Measurements from ENCODE around the gene GPR139.

GPR139 gene

GRCh38 chr16:20026361-20027072 is 47.2 kb downstream of the GPR139 start:
- no peak overlapping the region for H3K27ac ChIP-seq (ENCODE audit: insufficient read depth, low read depth, low read length, poor library complexity, severe bottlenecking)
- no peaks in the 10 kb centered on the region for H3K27me3 ChIP-seq (ENCODE audit: control insufficient read depth, insufficient read depth, low read length, poor library complexity, severe bottlenecking)
- no peaks in the 10 kb centered on the region for H3K4me1 ChIP-seq (ENCODE audit: control insufficient read depth, insufficient read depth, low read length)
- 63% methylated on average over 2 of the region's 2 CpGs for WGBS, 2 experiments
- H3K9me3 ChIP-seq (ENCODE audit: control insufficient read depth, low read length), result no peaks in the 10 kb centered on the region
- H3K36me3 ChIP-seq (ENCODE audit: control insufficient read depth, insufficient read depth, low read length), result no peaks in the 10 kb centered on the region
- no peak overlapping the region for H3K4me3 ChIP-seq (ENCODE audit: insufficient read depth, low read depth, low read length)

- H3K27ac ChIP-seq (ENCODE audit: insufficient read depth, low read depth, low read length, poor library complexity, severe bottlenecking), result no peak overlapping the region
- no peaks in the 10 kb centered on the region for H3K9me3 ChIP-seq (ENCODE audit: control insufficient read depth, low read length)
- H3K36me3 ChIP-seq (ENCODE audit: control insufficient read depth, insufficient read depth, low read length), result no peaks in the 10 kb centered on the region
- no CpG with 5 or more reads among the region's 1 CpG for WGBS, 2 experiments
- H3K4me1 ChIP-seq (ENCODE audit: control insufficient read depth, insufficient read depth, low read length), result no peaks in the 10 kb centered on the region
- H3K4me3 ChIP-seq (ENCODE audit: insufficient read depth, low read depth, low read length), result no peak overlapping the region
- H3K27me3 ChIP-seq (ENCODE audit: control insufficient read depth, insufficient read depth, low read length, poor library complexity, severe bottlenecking), result no peaks in the 10 kb centered on the region
Measured at GRCh38 chr16:20023190-20023589, 50.5 kb downstream of the GPR139 start.

DNA sequence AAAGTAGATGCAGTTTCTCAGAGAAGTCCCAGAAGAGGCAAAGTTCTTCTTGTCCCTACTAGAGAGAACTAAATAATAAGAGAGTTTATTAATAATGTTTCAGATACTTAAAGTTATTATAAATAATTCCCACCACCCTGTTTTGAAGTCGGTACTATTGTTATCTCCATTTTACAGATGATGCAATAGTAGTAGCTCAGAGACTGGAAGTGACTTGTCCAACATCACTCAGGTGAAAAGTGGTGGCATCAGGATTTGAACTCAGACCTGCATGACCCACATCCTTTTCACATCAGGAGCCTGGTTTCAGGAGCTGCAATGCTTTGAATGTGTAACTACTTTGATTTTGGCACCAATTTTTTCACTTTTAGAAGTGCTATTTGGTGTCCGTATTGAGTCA is 52.7 kb downstream of the GPR139 start:
- 85 to 100% methylated on average over 1 to 2 of the region's 2 CpGs for WGBS, 2 experiments
- no peaks in the 10 kb centered on the region for H3K9me3 ChIP-seq (ENCODE audit: control insufficient read depth, low read length)
- no peaks in the 10 kb centered on the region for H3K36me3 ChIP-seq (ENCODE audit: control insufficient read depth, insufficient read depth, low read length)
- H3K27ac ChIP-seq (ENCODE audit: insufficient read depth, low read depth, low read length, poor library complexity, severe bottlenecking), result no peak overlapping the region
- no peaks in the 10 kb centered on the region for H3K27me3 ChIP-seq (ENCODE audit: control insufficient read depth, insufficient read depth, low read length, poor library complexity, severe bottlenecking)
- H3K4me1 ChIP-seq (ENCODE audit: control insufficient read depth, insufficient read depth, low read length), result no peaks in the 10 kb centered on the region
- no peak overlapping the region for H3K4me3 ChIP-seq (ENCODE audit: insufficient read depth, low read depth, low read length)

DNA sequence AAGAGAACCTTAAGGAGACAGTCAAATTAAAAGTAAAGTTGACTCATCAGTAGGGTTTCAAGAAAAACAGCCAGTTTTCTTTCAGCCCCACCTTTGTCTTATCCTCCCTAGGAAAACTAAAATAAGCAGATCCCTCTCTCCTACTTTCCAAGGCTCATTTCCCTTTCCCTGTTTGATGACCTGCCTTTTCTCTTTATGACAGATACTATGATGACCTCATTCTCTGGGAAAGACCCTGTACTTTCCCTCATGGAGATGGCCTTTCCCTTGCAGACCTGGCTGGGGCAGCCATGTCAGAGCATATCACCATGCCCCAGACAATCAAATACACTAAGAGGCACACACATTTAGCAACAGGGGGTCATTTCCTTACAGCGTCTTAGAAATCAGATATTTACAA is 53.6 kb downstream of the GPR139 start:
- Histone ChIP-seq H3K36me3 (ENCODE audit: control insufficient read depth, insufficient read depth, low read length) (no peaks in the 10 kb centered on the region), H3K4me3 (ENCODE audit: insufficient read depth, low read depth, low read length) (no peak overlapping the region), H3K27me3 (ENCODE audit: control insufficient read depth, insufficient read depth, low read length, poor library complexity, severe bottlenecking) (no peaks in the 10 kb centered on the region), H3K9me3 (ENCODE audit: control insufficient read depth, low read length) (no peaks in the 10 kb centered on the region), H3K4me1 (ENCODE audit: control insufficient read depth, insufficient read depth, low read length) (no peaks in the 10 kb centered on the region), H3K27ac (ENCODE audit: insufficient read depth, low read depth, low read length, poor library complexity, severe bottlenecking) (no peak overlapping the region)
- WGBS, 2 experiments, result 68 to 88% methylated on average over 1 of the region's 1 CpG

DNA sequence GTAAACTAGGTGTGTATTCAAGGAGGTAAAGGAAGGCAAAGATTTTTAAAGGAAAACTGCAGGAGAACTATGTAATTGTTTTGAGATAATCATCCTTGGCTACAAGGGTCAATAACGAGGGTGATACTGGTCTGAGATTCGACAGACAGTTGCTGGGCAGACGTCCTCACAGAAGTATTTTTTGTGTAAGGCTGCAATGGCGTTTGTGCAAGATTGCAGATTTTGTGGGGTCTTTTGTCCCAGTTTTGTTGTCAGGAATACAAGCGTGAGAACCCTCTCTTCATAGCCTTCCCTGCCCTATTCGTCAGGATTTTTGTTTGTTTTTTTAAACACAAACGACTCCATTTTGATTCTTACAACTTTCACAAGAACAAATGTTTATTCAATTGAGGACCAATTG is 57.5 kb downstream of the GPR139 start:
- no peaks in the 10 kb centered on the region for H3K9me3 ChIP-seq (ENCODE audit: control insufficient read depth, low read length)
- WGBS, 2 experiments, result 74 to 81% methylated on average over 7 of the region's 7 CpGs
- no peaks in the 10 kb centered on the region for H3K4me1 ChIP-seq (ENCODE audit: control insufficient read depth, insufficient read depth, low read length)
- H3K36me3 ChIP-seq (ENCODE audit: control insufficient read depth, insufficient read depth, low read length), result no peaks in the 10 kb centered on the region
- H3K27me3 ChIP-seq (ENCODE audit: control insufficient read depth, insufficient read depth, low read length, poor library complexity, severe bottlenecking), result no peaks in the 10 kb centered on the region
- no peak overlapping the region for H3K4me3 ChIP-seq (ENCODE audit: insufficient read depth, low read depth, low read length)
- H3K27ac ChIP-seq (ENCODE audit: insufficient read depth, low read depth, low read length, poor library complexity, severe bottlenecking), result no peak overlapping the region

DNA sequence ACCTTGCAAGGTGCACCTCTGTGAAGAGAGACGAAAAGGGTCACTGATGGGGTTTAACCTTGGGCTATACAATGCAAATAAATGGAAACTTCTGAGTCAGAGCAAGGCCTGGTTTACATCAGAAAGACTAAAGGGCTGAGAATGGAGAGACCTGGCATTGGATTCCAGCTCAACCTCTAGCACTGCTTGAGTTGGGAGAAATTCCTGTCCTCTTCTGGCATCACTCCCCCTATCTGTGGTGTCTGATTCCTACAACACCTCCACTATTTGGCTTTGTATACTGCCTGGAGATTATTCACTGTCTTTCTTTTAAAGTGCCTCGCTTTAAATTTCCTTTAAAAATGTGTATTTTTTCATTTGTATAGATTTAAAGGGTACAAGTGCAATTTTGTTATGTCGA is 68.8 kb downstream of the GPR139 start:
- Histone ChIP-seq H3K4me3 (ENCODE audit: insufficient read depth, low read depth, low read length) (no peak overlapping the region), H3K27me3 (ENCODE audit: control insufficient read depth, insufficient read depth, low read length, poor library complexity, severe bottlenecking) (no peaks in the 10 kb centered on the region), H3K27ac (ENCODE audit: insufficient read depth, low read depth, low read length, poor library complexity, severe bottlenecking) (no peak overlapping the region), H3K9me3 (ENCODE audit: control insufficient read depth, low read length) (no peaks in the 10 kb centered on the region), H3K4me1 (ENCODE audit: control insufficient read depth, insufficient read depth, low read length) (no peaks in the 10 kb centered on the region), H3K36me3 (ENCODE audit: control insufficient read depth, insufficient read depth, low read length) (no peaks in the 10 kb centered on the region)
- 56 to 63% methylated on average over 3 of the region's 3 CpGs for WGBS, 2 experiments

GRCh38 chr16:20002936-20003335 is 70.8 kb downstream of the GPR139 start:
- H3K4me1 ChIP-seq (ENCODE audit: control insufficient read depth, insufficient read depth, low read length), result no peaks in the 10 kb centered on the region
- H3K27me3 ChIP-seq (ENCODE audit: control insufficient read depth, insufficient read depth, low read length, poor library complexity, severe bottlenecking), result no peaks in the 10 kb centered on the region
- H3K27ac ChIP-seq (ENCODE audit: insufficient read depth, low read depth, low read length, poor library complexity, severe bottlenecking), result no peak overlapping the region
- 95 to 100% methylated on average over 2 of the region's 2 CpGs for WGBS, 2 experiments
- H3K9me3 ChIP-seq (ENCODE audit: control insufficient read depth, low read length), result no peaks in the 10 kb centered on the region
- no peaks in the 10 kb centered on the region for H3K36me3 ChIP-seq (ENCODE audit: control insufficient read depth, insufficient read depth, low read length)
- H3K4me3 ChIP-seq (ENCODE audit: insufficient read depth, low read depth, low read length), result no peak overlapping the region

GRCh38 chr16:20001856-20002707 is 71.6 kb downstream of the GPR139 start:
- H3K27me3 ChIP-seq (ENCODE audit: control insufficient read depth, insufficient read depth, low read length, poor library complexity, severe bottlenecking), result no peaks in the 10 kb centered on the region
- no peaks in the 10 kb centered on the region for H3K4me1 ChIP-seq (ENCODE audit: control insufficient read depth, insufficient read depth, low read length)
- 93 to 94% methylated on average over 16 of the region's 16 CpGs for WGBS, 2 experiments
- H3K9me3 ChIP-seq (ENCODE audit: control insufficient read depth, low read length), result no peaks in the 10 kb centered on the region
- H3K27ac ChIP-seq (ENCODE audit: insufficient read depth, low read depth, low read length, poor library complexity, severe bottlenecking), result no peak overlapping the region
- no peaks in the 10 kb centered on the region for H3K36me3 ChIP-seq (ENCODE audit: control insufficient read depth, insufficient read depth, low read length)
- no peak overlapping the region for H3K4me3 ChIP-seq (ENCODE audit: insufficient read depth, low read depth, low read length)

GRCh38 chr16:19997734-19998133 is 76.0 kb downstream of the GPR139 start:
- Histone ChIP-seq H3K27ac (ENCODE audit: insufficient read depth, low read depth, low read length, poor library complexity, severe bottlenecking) (no peak overlapping the region), H3K4me1 (ENCODE audit: control insufficient read depth, insufficient read depth, low read length) (no peaks in the 10 kb centered on the region), H3K9me3 (ENCODE audit: control insufficient read depth, low read length) (no peaks in the 10 kb centered on the region), H3K36me3 (ENCODE audit: control insufficient read depth, insufficient read depth, low read length) (no peaks in the 10 kb centered on the region), H3K27me3 (ENCODE audit: control insufficient read depth, insufficient read depth, low read length, poor library complexity, severe bottlenecking) (no peaks in the 10 kb centered on the region), H3K4me3 (ENCODE audit: insufficient read depth, low read depth, low read length) (no peak overlapping the region)
- WGBS, 2 experiments, result 91 to 94% methylated on average over 3 to 4 of the region's 4 CpGs

DNA sequence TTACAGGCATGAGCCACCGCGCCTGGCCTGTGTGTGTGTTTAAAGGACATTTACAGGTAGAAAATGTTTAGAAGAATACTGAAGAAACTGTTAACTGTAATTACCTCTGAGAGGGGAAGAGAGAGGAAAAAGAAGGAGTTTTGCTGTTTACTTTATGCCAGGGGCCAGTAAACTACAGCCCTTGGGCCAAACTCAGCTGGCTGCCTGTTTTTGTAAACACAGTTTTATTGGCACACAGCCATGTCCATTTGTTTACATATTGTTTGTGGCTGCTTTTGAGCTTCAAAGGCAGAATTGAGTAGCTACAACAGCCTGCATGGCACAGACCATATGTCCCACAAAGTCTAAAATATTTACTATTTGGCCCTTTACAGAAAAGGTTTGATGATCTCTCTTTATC is 76.4 kb downstream of the GPR139 start:
- no peaks in the 10 kb centered on the region for H3K4me1 ChIP-seq (ENCODE audit: control insufficient read depth, insufficient read depth, low read length)
- H3K9me3 ChIP-seq (ENCODE audit: control insufficient read depth, low read length), result no peaks in the 10 kb centered on the region
- no peak overlapping the region for H3K4me3 ChIP-seq (ENCODE audit: insufficient read depth, low read depth, low read length)
- no peaks in the 10 kb centered on the region for H3K36me3 ChIP-seq (ENCODE audit: control insufficient read depth, insufficient read depth, low read length)
- no peak overlapping the region for H3K27ac ChIP-seq (ENCODE audit: insufficient read depth, low read depth, low read length, poor library complexity, severe bottlenecking)
- H3K27me3 ChIP-seq (ENCODE audit: control insufficient read depth, insufficient read depth, low read length, poor library complexity, severe bottlenecking), result no peaks in the 10 kb centered on the region
- WGBS, 2 experiments, result 90 to 95% methylated on average over 2 of the region's 2 CpGs
